Thyroid gland (tissue), 4 donors: Measurements from ENCODE around the gene PLEKHN1. TPM values are rescaled to one million over a fixed set of nuclear protein-coding genes. Genes with fewer than 3 reads are reported as not detected.
A peak's percentile ranks its signal among the peaks of the same experiment; 100 is the strongest.

ENCODE experiments used
- DNase-seq, 2 donors: peaks; one replicate each; pipeline ENCODE4 v3.0.0-alpha.2; 2019
- H3K27ac ChIP-seq, 3 donors: fragments of 200-600 bp; sonication (generic); 1 replicate in 2 of 3; 2 replicates in 1 of 3; pipeline ENCODE4 v1.5.1; 2016 to 2019; ENCODE audit warnings: mild to moderate bottlenecking in 1 of 3, moderate library complexity in 1 of 3
- H3K27me3 ChIP-seq: fragments of 200-600 bp; sonication (generic); one replicate; pipeline ENCODE4 v1.5.1; 2019
- H3K36me3 ChIP-seq, 2 donors: fragments of 200-600 bp; sonication (generic); one replicate each; pipeline ENCODE4 v1.5.1; 2016 to 2019
- H3K4me1 ChIP-seq, 2 donors: fragments of 200-600 bp; sonication (generic); one replicate each; pipeline ENCODE4 v1.5.1; 2017 to 2019
- H3K4me3 ChIP-seq, 3 donors: fragments of 200-600 bp; sonication (generic); replicated peaks in 1 of 3; 1 replicate in 2 of 3; 2 replicates in 1 of 3; pipeline ENCODE4 v1.5.1; 2016; ENCODE audit warnings: mild to moderate bottlenecking in 1 of 3
- H3K9me3 ChIP-seq: fragments of 200-600 bp; sonication (generic); one replicate; pipeline ENCODE4 v1.5.1; 2017
- CTCF ChIP-seq, 6 experiments: fragments of 200-600 bp in 3 of 6; fragments of 450-650 bp in 3 of 6; sonication (generic) in 3 of 6; IDR thresholded peaks; one replicate each; pipeline ENCODE4 v1.5.1; 2016 to 2019; ENCODE audit warnings: antibody characterized with exemption in 6 of 6, mild to moderate bottlenecking in 2 of 6, inconsistent platforms in 1 of 6, moderate library complexity in 1 of 6
- POLR2A ChIP-seq, 2 donors: fragments of 450-650 bp; IDR thresholded peaks; one replicate each; pipeline ENCODE4 v1.6.1; 2017; ENCODE audit warnings: antibody characterized with exemption in 2 of 2, mild to moderate bottlenecking in 2 of 2, moderate library complexity in 1 of 2
- WGBS, 2 donors: methylation state at CpG; one replicate each; pipeline ENCODE4 v1.1.5; 2017; 5-methylcytosine and 5-hydroxymethylcytosine counted together
- intact Hi-C: fragments of 100-400 bp; cut with DNase I; formaldehyde crosslinking; loops from one replicate; pipeline ENCODE4 v1.15.1; 2023
- total RNA-seq, 4 donors: library from RNA; depleted of rRNA; stranded (reverse); fragments of >200 nt; gene quantifications; one replicate each; pipeline ENCODE4 v1.2.3, GENCODE V29; 2016

The PLEKHN1 gene
- total RNA-seq, 4 donors from 2014 or later: 0.25 to 0.27 TPM; not detected in 2

- DNase-seq: peak; percentile 89 to 91
- no peaks in the 10 kb centered on the region for H3K27me3 ChIP-seq
- peak within 1 kb of the TSS in 1 of 3 donors; percentile 56 for H3K27ac ChIP-seq
- H3K9me3 ChIP-seq: no peaks in the 10 kb centered on the region
- H3K4me1 ChIP-seq: peaks cover 17 to 28% of the 10 kb centered on the region in 2 donors
- peak within 1 kb of the TSS; percentile 94 to 99 (median 96) for H3K4me3 ChIP-seq
- intact Hi-C loops: no loop called here
- H3K36me3 ChIP-seq: peaks cover 24 to 28% of the 10 kb centered on the region in 2 donors
- 0 to 21% methylated on average over 4 to 35 of the region's 101 CpGs for WGBS, 2 donors
- TF ChIP-seq CTCF (IDR thresholded peaks at IDR 0.05) (peak in 1 of 6 experiments; percentile 8), POLR2A (IDR thresholded peaks at IDR 0.05) (peak in 1 of 2 donors; percentile 58)
Measured at GRCh38 chr1:958823-959730, 7.2 kb upstream of the PLEKHN1 start, which contains the start of gene NOC2L. NOC2L (minus strand) TSS chr1:959256; CDS start chr1:959240, 16 bp downstream.

GRCh38 chr1:959731-960362 lies 6.4 kb upstream of the PLEKHN1 start:
- DNase-seq: no peak
- Histone ChIP-seq H3K36me3 (peaks cover 17 to 20% of the 10 kb centered on the region in 2 donors), H3K4me3 (peak overlapping the region in 1 of 3 donors; percentile 94), H3K27me3 (no peaks in the 10 kb centered on the region), H3K4me1 (peaks cover 17 to 28% of the 10 kb centered on the region in 2 donors), H3K27ac (no peak overlapping the region), H3K9me3 (no peaks in the 10 kb centered on the region)
- intact Hi-C loops: no loop called here
- no peak for TF ChIP-seq POLR2A (IDR thresholded peaks at IDR 0.05)
- TF ChIP-seq CTCF (IDR thresholded peaks at IDR 0.05): no peak
- WGBS, 2 donors: 14 to 21% methylated on average over 19 of the region's 57 CpGs

GRCh38 chr1:960363-961131 lies 5.7 kb upstream of the PLEKHN1 start, which contains the start of gene KLHL17:
KLHL17 (plus strand) TSS chr1:960584; CDS start chr1:960694, 110 bp downstream.
- 1 to 4% methylated on average over 12 to 17 of the region's 109 CpGs for WGBS, 2 donors
- intact Hi-C loops: no loop called here
- TF ChIP-seq POLR2A (IDR thresholded peaks at IDR 0.05) (no peak), CTCF (IDR thresholded peaks at IDR 0.05) (no peak)
- Histone ChIP-seq H3K4me3 (peak within 1 kb of the TSS in 2 of 3 donors; percentile 32 to 94), H3K4me1 (peaks cover 17 to 28% of the 10 kb centered on the region in 2 donors), H3K9me3 (no peaks in the 10 kb centered on the region), H3K36me3 (peaks cover 14% of the 10 kb centered on the region in 2 donors), H3K27ac (no peak within 1 kb of the TSS), H3K27me3 (no peaks in the 10 kb centered on the region)
- DNase-seq: peak; percentile 54 to 70

GRCh38 chr1:961132-961669 lies 5.1 kb upstream of the PLEKHN1 start:
- no CpG with 5 or more reads among the region's 56 CpGs for WGBS, 2 donors
- peaks cover 7 to 8% of the 10 kb centered on the region in 2 donors for H3K36me3 ChIP-seq
- H3K4me3 ChIP-seq: peak overlapping the region in 2 of 3 donors; percentile 32 to 94
- H3K9me3 ChIP-seq: no peaks in the 10 kb centered on the region
- intact Hi-C loops: no loop called here
- H3K27ac ChIP-seq: no peak overlapping the region
- DNase-seq: no peak
- H3K27me3 ChIP-seq: no peaks in the 10 kb centered on the region
- peaks cover 19 to 34% of the 10 kb centered on the region in 2 donors for H3K4me1 ChIP-seq
- no peak for TF ChIP-seq POLR2A (IDR thresholded peaks at IDR 0.05)
- no peak for TF ChIP-seq CTCF (IDR thresholded peaks at IDR 0.05)
